Measurements from ENCODE around the gene CTCFL.
"Not testable (repeated sequence)": the region's sequence is repeated elsewhere in the genome, so short reads cannot be mapped to it uniquely, and the experiment has no call there.

The CTCFL gene

GRCh38 chr20:57535297-57535696, 10.4 kb upstream of the CTCFL start:
- DNase-seq, result no peak

- DNase-seq, result no peak
Observed at GRCh38 chr20:57532104-57532503, 7.2 kb upstream of the CTCFL start.

GRCh38 chr20:57530327-57530981, 5.5 kb upstream of the CTCFL start:
- no peak for DNase-seq

GRCh38 chr20:57529810-57530209, 4.9 kb upstream of the CTCFL start:
- DNase-seq, result no peak

GRCh38 chr20:57529160-57529585, 4.2 kb upstream of the CTCFL start:
- no peak for DNase-seq

- DNase-seq, result no peak
Observed at GRCh38 chr20:57528148-57528547, 3.2 kb upstream of the CTCFL start.

- no peak for DNase-seq
Observed at GRCh38 chr20:57527728-57528127, 2.8 kb upstream of the CTCFL start.

GRCh38 chr20:57526885-57527460, 2.0 kb upstream of the CTCFL start:
- no peak for DNase-seq

- DNase-seq, result peak; percentile 29
Observed at GRCh38 chr20:57526087-57526884, 1.3 kb upstream of the CTCFL start.

- DNase-seq, result no peak
Observed at GRCh38 chr20:57525328-57526086, 567 bp upstream of the CTCFL start.

GRCh38 chr20:57523782-57524181, 1.2 kb downstream of the CTCFL start:
- no peak for DNase-seq

GRCh38 chr20:57522380-57523140, 2.4 kb downstream of the CTCFL start:
- no peak for DNase-seq

- no peak for DNase-seq
Observed at GRCh38 chr20:57517904-57518303, 7.0 kb downstream of the CTCFL start.

GRCh38 chr20:57514273-57514751, 10.6 kb downstream of the CTCFL start:
- peak; percentile 43 for DNase-seq

GRCh38 chr20:57513199-57513598, 11.7 kb downstream of the CTCFL start:
- DNase-seq, result no peak

- no peak for DNase-seq
Observed at GRCh38 chr20:57512432-57512831, 12.5 kb downstream of the CTCFL start.

GRCh38 chr20:57511709-57512108, 13.2 kb downstream of the CTCFL start:
- DNase-seq, result not testable (repeated sequence)

- DNase-seq, result peak; percentile 27
Observed at GRCh38 chr20:57509665-57510237, 15.2 kb downstream of the CTCFL start.

GRCh38 chr20:57508831-57509230, 16.1 kb downstream of the CTCFL start:
- DNase-seq, result no peak

GRCh38 chr20:57508381-57508780, 16.6 kb downstream of the CTCFL start:
- DNase-seq, result no peak

- no peak for DNase-seq
Observed at GRCh38 chr20:57507477-57507876, 17.5 kb downstream of the CTCFL start.

- DNase-seq, result no peak
Observed at GRCh38 chr20:57505979-57506378, 19.0 kb downstream of the CTCFL start.

All from stimulated activated CD4-positive, alpha-beta T cell treated with anti-CD3 and anti-CD28 coated beads, Interleukin-15, amount 100 ng/mL, for 24 hours (primary cell).